CD4-positive, alpha-beta T cell (primary cell): ENCODE data around the gene SYNGAP1. TPM values are rescaled to one million over a fixed set of nuclear protein-coding genes. Genes with fewer than 3 reads are reported as not detected.

Experiments used
- ATAC-seq: fragments of 200-7000 bp; cut with Tn5 transposase; one replicate; pipeline ENCODE4 v1.10.0; 2022; ENCODE audit warnings: mild to moderate bottlenecking; ENCODE audit not compliant: poor library complexity
- CTCF ChIA-PET: fragments of 350-600 bp; sonication (Branson Sonifier 250); formaldehyde crosslinking; loops from one replicate; lab custom pipeline; 2021; ENCODE audit warnings: antibody characterized with exemption, inconsistent platforms; lab: Charles Lee
- POLR2A ChIA-PET: fragments of 350-600 bp; sonication (Branson Sonifier 250); formaldehyde crosslinking; loops from one replicate; lab custom pipeline; 2021; ENCODE audit warnings: antibody characterized with exemption, inconsistent platforms; lab: Charles Lee
- DNase-seq, 14 experiments: peaks; one replicate each; pipeline ENCODE4 v3.0.0-alpha.2; 2013 to 2020; ENCODE audit warnings: mixed read lengths in 2 of 14
- H3K27ac ChIP-seq, 2 donors: one replicate each; pipeline versions ENCODE4 v1.5.1 to v1.7.0; 2013; ENCODE audit warnings: low read length in 2 of 2, low read depth in 1 of 2, mild to moderate bottlenecking in 1 of 2
- H3K27me3 ChIP-seq, 2 experiments: 1 replicate in 1 of 2; 2 replicates in 1 of 2; pipeline versions ENCODE4 v1.6.1 to v1.7.0; 2013; ENCODE audit warnings: low read length in 2 of 2, control low read depth in 1 of 2, mild to moderate bottlenecking in 1 of 2, moderate library complexity in 1 of 2; ENCODE audit not compliant: insufficient read depth in 2 of 2, control insufficient read depth in 1 of 2
- H3K36me3 ChIP-seq: one replicate; pipeline ENCODE4 v1.6.1; 2013; ENCODE audit warnings: low read length, control low read depth; ENCODE audit not compliant: insufficient read depth
- H3K4me1 ChIP-seq: one replicate; pipeline ENCODE4 v1.6.1; 2013; ENCODE audit warnings: low read length, control low read depth; ENCODE audit not compliant: insufficient read depth
- H3K4me3 ChIP-seq: one replicate; pipeline ENCODE4 v1.5.1; 2013; ENCODE audit warnings: mild to moderate bottlenecking, low read length, moderate library complexity
- H3K9me3 ChIP-seq, 2 experiments: 1 replicate in 1 of 2; 2 replicates in 1 of 2; pipeline versions ENCODE4 v1.6.1 to v1.7.0; 2013; ENCODE audit warnings: low read length in 2 of 2, mild to moderate bottlenecking in 2 of 2, control low read depth in 1 of 2, moderate library complexity in 1 of 2; ENCODE audit not compliant: control insufficient read depth in 1 of 2, insufficient read depth in 1 of 2
- H3K27ac Mint-ChIP-seq: one replicate; pipeline ENCODE4 v1.8.0; 2020; ENCODE audit warnings: mixed read lengths
- H3K27me3 Mint-ChIP-seq: one replicate; pipeline ENCODE4 v1.8.0; 2021; ENCODE audit warnings: mixed read lengths
- H3K36me3 Mint-ChIP-seq: one replicate; pipeline ENCODE4 v1.8.0; 2021; ENCODE audit warnings: low read depth, mixed read lengths
- H3K4me1 Mint-ChIP-seq: one replicate; pipeline ENCODE4 v1.8.0; 2021; ENCODE audit warnings: low read depth, mixed read lengths
- H3K4me3 Mint-ChIP-seq: one replicate; pipeline ENCODE4 v1.8.0; 2020; ENCODE audit warnings: mild to moderate bottlenecking, mixed read lengths
- H3K9me3 Mint-ChIP-seq: one replicate; pipeline ENCODE4 v1.8.0; 2020; ENCODE audit warnings: mixed read lengths
- intact Hi-C, 2 experiments: fragments of 100-400 bp; cut with DNase I in 1 of 2; cut with micrococcal nuclease in 1 of 2; formaldehyde crosslinking; loops; one replicate each; pipeline versions ENCODE4 v1.15.1 to v1.9.0; 2023 to 2025; cut with DNase I, micrococcal nuclease
- total RNA-seq, 174 experiments: library from RNA in 2 of 174; stranded (reverse) in 2 of 174; gene quantifications; one replicate each; pipeline ENCODE4 v1.2.3 and lab custom pipeline; 2021 to 2026
- TF ChIP-seq, protein P1 (sequence below): fragments of 200-600 bp; IDR thresholded peaks from one replicate; pipeline ENCODE4 v1.8.0; 2022; ENCODE audit warnings: antibody characterized with exemption, mild to moderate bottlenecking

The SYNGAP1 gene
- total RNA-seq, 2 experiments from 2014 or later: 62.4 to 63.8 TPM

- ATAC-seq (no peak), DNase-seq (no peak)
- CTCF ChIA-PET: no interaction called here
- Histone ChIP-seq H3K27ac (no peak overlapping the region), H3K4me3 (no peak overlapping the region), H3K4me1 (peaks cover 3% of the 10 kb centered on the region), H3K27me3 (no peaks in the 10 kb centered on the region), H3K9me3 (no peaks in the 10 kb centered on the region), H3K36me3 (peaks cover 74% of the 10 kb centered on the region)
- TF ChIP-seq, protein P1, sequence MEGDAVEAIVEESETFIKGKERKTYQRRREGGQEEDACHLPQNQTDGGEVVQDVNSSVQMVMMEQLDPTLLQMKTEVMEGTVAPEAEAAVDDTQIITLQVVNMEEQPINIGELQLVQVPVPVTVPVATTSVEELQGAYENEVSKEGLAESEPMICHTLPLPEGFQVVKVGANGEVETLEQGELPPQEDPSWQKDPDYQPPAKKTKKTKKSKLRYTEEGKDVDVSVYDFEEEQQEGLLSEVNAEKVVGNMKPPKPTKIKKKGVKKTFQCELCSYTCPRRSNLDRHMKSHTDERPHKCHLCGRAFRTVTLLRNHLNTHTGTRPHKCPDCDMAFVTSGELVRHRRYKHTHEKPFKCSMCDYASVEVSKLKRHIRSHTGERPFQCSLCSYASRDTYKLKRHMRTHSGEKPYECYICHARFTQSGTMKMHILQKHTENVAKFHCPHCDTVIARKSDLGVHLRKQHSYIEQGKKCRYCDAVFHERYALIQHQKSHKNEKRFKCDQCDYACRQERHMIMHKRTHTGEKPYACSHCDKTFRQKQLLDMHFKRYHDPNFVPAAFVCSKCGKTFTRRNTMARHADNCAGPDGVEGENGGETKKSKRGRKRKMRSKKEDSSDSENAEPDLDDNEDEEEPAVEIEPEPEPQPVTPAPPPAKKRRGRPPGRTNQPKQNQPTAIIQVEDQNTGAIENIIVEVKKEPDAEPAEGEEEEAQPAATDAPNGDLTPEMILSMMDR: no peak
- no peaks in the 10 kb centered on the region for H3K9me3 Mint-ChIP-seq
- intact Hi-C loops: no loop called here
- H3K4me1 Mint-ChIP-seq: no peaks in the 10 kb centered on the region
- no peak overlapping the region for H3K27ac Mint-ChIP-seq
- peaks cover 80% of the 10 kb centered on the region for H3K36me3 Mint-ChIP-seq
- POLR2A ChIA-PET: interaction anchor here (2.2 kb wide), 1 partner anchor 12 kb away, joined by 6 read pairs; no protein-coding TSS in a partner anchor
- no peaks in the 10 kb centered on the region for H3K27me3 Mint-ChIP-seq
- H3K4me3 Mint-ChIP-seq: no peak overlapping the region
These were observed 22.4 kb downstream of the SYNGAP1 start for GRCh38 chr6:33442283-33442682.

GRCh38 chr6:33443025-33443424, 23.2 kb downstream of the SYNGAP1 start:
- peaks cover 76% of the 10 kb centered on the region for H3K36me3 ChIP-seq
- intact Hi-C loops: no loop called here

GRCh38 chr6:33443619-33444504, 24.0 kb downstream of the SYNGAP1 start:
- H3K4me1 Mint-ChIP-seq: no peaks in the 10 kb centered on the region
- TF ChIP-seq, protein P1: no peak
- no peaks in the 10 kb centered on the region for H3K27me3 Mint-ChIP-seq
- intact Hi-C loops: no loop called here
- H3K27ac Mint-ChIP-seq: no peak overlapping the region
- DNase-seq (no peak), ATAC-seq (no peak)
- no peak overlapping the region for H3K4me3 ChIP-seq
- H3K36me3 ChIP-seq: peaks cover 74% of the 10 kb centered on the region
- H3K9me3 Mint-ChIP-seq: no peaks in the 10 kb centered on the region
- no peaks in the 10 kb centered on the region for H3K27me3 ChIP-seq
- ChIA-PET POLR2A (no interaction called here), CTCF (no interaction called here)
- no peaks in the 10 kb centered on the region for H3K9me3 ChIP-seq
- H3K4me1 ChIP-seq: peaks cover 3% of the 10 kb centered on the region
- H3K36me3 Mint-ChIP-seq: peaks cover 83% of the 10 kb centered on the region
- H3K4me3 Mint-ChIP-seq: no peak overlapping the region
- H3K27ac ChIP-seq: no peak overlapping the region

More at GRCh38 chr6:33443025-33443424, 23.2 kb downstream of the SYNGAP1 start:
- no peaks in the 10 kb centered on the region for H3K27me3 Mint-ChIP-seq
- peaks cover 83% of the 10 kb centered on the region for H3K36me3 Mint-ChIP-seq
- Histone ChIP-seq H3K4me3 (no peak overlapping the region), H3K27me3 (no peaks in the 10 kb centered on the region), H3K4me1 (peaks cover 3% of the 10 kb centered on the region), H3K27ac (no peak overlapping the region), H3K9me3 (no peaks in the 10 kb centered on the region)
- ChIA-PET CTCF (no interaction called here), POLR2A (interaction anchor here (2.2 kb wide), 1 partner anchor 13 kb away, joined by 6 read pairs; no protein-coding TSS in a partner anchor)
- H3K4me1 Mint-ChIP-seq: no peaks in the 10 kb centered on the region
- no peak for ATAC-seq
- no peak overlapping the region for H3K27ac Mint-ChIP-seq
- H3K4me3 Mint-ChIP-seq: no peak overlapping the region
- TF ChIP-seq, protein P1: no peak
- DNase-seq: no peak
- no peaks in the 10 kb centered on the region for H3K9me3 Mint-ChIP-seq
